ENCODE results near the gene TRAPPC10.
A peak's percentile ranks its signal among the peaks of the same experiment; 100 is the strongest.

GRCh38 chr21:44011579-44012473 lies at the start of gene TRAPPC10:
- peak; percentile 92 for TF ChIP-seq POLR2A (IDR thresholded peaks at IDR 0.05; ENCODE audit: low read length)
- TF ChIP-seq GATA1 (IDR thresholded peaks at IDR 0.05; ENCODE audit: low read depth, low read length), result no peak

Measured in erythroblast (primary cell).